Right hindlimb (tissue), 1 donor: ENCODE measurements around the gene SH2D7.
"Not testable (repeated sequence)": the region's sequence is repeated elsewhere in the genome, so short reads cannot be mapped to it uniquely, and the experiment has no call there.

ENCODE experiments used
- DNase-seq: peaks from one replicate; pipeline ENCODE4 v3.0.0-alpha.2; 2018

SH2D7 gene

GRCh38 chr15:78146425-78147154 lies 54.2 kb downstream of the SH2D7 start:
- DNase-seq = no peak

GRCh38 chr15:78147566-78147965 lies 55.2 kb downstream of the SH2D7 start:
- no peak for DNase-seq

- no peak for DNase-seq
These were observed 56.2 kb downstream of the SH2D7 start for GRCh38 chr15:78148392-78149067.

DNA sequence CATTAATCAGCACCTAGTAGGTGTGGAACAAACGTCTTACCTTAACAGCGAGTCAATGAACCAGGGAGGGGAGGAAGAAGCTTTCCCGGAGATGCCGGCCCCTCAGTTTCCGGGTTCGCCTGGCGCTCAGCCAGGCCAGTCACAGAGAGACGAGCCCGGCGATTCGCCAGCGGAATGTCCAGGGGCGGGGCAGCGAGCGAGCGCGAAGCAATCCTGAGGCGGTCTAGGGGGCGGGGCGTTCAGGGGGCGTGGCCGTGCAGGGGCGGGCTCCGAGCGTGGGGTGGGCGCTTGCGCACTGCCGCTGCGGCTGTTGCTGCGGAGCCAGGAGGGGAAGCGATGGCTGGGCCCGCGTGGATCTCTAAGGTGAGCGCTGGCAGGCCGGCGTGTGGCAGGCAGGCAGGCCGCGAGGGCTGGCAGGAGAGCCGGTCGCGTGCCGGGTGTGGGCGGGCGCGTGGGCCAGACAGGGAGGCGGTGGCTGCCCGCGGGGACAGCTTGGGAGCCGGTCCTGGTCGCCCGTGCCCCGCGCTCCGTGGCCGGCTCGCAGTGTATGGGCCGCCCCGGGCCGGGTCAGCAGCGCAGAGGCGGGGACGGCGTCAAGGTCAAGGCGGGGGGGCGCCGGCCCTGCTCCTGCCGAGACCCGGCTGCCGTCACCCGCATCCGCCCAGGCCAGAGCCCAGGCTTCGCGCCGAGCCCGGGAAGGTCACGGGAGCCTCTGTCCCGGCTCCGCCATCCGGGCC lies 56.9 kb downstream of the SH2D7 start, which contains the start of gene IDH3A:
IDH3A (plus strand) TSS at position 295 of the 737 bp plus-strand sequence; CDS start at position 337, 42 bp downstream.
- DNase-seq = peak; percentile 99

DNA sequence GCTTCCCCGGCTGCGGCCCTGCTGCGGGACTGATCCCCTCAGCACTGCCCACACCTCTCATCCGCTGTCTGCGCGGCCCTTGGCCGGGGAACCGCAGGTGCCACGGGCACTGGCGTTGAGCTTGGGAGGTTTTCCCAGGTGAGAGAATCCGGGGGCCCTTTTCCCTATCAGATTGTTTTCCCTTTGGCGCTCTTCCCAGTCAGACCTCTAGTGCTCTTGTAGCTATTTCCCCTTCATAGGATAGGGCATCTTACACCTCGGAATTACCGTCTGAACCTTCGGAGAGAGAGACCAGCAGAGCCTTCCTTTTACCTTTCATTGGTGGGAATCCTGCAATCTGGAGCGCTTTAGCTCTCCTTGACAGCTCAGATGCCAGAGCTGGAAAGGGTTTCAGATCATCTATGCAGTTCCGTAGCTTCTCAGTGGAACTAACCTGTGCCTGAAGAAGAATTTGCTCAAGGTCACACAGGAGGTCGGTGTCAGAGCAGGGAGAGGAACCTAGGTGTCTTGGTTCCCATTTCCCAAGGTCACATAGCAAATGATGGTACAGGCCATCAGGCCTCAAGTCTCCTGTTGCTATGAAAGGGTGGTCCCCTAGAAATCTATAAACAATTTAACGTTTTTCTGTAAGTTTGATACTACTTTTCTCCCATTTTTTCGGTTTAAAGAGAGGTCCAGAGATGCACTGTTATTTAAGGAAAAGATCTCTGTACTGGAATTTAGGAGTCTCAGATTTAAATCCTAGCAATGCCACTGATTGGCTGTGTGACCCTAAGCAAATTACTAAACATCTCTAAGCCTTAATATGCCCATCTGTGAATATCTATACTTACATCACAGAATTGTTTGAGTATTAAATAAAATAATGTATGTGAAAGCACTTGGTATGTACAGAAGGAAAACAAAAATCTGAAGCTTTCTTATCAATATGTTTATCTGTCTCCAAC lies 57.7 kb downstream of the SH2D7 start:
- DNase-seq = no peak

GRCh38 chr15:78151075-78151474 lies 58.7 kb downstream of the SH2D7 start:
- DNase-seq = not testable (repeated sequence)
